ENCODE results near the gene PIF1.

GRCh38 chr15:64843991-64844390, 18.5 kb upstream of the PIF1 start:
- TF ChIP-seq CTCF (IDR thresholded peaks at IDR 0.05) (no peak), POLR2A (IDR thresholded peaks at IDR 0.05) (no peak)

Data from adrenal gland (tissue), 5 donors.